ENCODE results near the gene ZNF487. TPM values are rescaled to one million over a fixed set of nuclear protein-coding genes. Genes with fewer than 3 reads are reported as not detected.
"Not testable (repeated sequence)": the region's sequence is repeated elsewhere in the genome, so short reads cannot be mapped to it uniquely, and the experiment has no call there.

The ZNF487 gene
- total RNA-seq, 2 experiments from 2014 or later = 3.3 to 3.4 TPM

DNA sequence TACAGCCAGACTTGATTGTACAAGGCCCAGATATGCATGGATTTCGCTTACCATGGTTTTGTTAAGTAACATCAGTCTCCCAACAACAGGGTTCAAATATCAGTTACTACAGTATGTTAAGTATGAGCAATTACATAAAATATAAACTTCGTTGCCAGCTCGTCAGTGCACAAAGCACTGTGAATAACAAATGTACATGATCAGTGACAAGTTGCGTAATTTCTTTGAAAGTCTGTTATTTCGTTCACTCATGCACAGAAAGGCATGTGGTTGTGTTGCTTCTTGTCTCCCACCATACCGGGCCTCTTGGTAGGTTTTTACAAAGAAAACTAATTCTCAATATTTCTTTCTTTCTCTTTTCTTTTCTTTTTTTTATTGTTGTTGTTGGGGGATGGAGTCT lies 12.5 kb upstream of the ZNF487 start:
- POLR2A ChIA-PET = interaction anchor here (0.5 to 3.0 kb wide), 3 partner anchors 10 to 15 kb away, joined by 3 to 11 read pairs (median 9); partner anchors contain the start of gene HNRNPF
- ATAC-seq (ENCODE audit: low read depth) = no peak
- Mint-ChIP-seq H3K4me1 (peaks cover 28% of the 10 kb centered on the region), H3K36me3 (peaks cover 1% of the 10 kb centered on the region), H3K27ac (peak overlapping the region; percentile 23), H3K27me3 (no peaks in the 10 kb centered on the region), H3K9me3 (no peaks in the 10 kb centered on the region), H3K4me3 (no peak overlapping the region)
- no peak for DNase-seq

DNA sequence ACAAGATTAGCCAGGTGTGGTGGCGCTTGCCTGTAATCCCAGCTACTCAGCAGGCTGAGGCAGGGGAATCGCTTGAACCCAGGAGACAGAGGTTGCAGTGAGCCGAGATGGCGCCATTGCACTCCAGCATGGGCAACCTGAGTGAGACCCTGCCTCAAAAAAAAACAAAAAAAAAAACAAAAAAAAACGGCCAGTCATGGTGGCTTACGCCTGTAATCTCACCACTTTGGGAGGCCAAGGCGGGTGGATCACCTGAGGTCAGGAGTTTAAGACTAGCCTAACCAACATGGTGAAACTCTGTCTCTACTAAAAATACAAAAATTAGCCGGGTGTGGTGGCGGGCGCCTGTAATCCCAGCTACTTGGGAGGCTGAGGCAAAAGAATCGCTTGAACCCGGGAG lies 10.4 kb upstream of the ZNF487 start:
- DNase-seq; ATAC-seq (ENCODE audit: low read depth); H3K27ac Mint-ChIP-seq; H3K36me3 Mint-ChIP-seq; H3K9me3 Mint-ChIP-seq; H3K4me3 Mint-ChIP-seq; H3K27me3 Mint-ChIP-seq: not testable (repeated sequence)
- peaks cover 17% of the 10 kb centered on the region for H3K4me1 Mint-ChIP-seq
- POLR2A ChIA-PET = interaction anchor here (0.6 to 2.4 kb wide), 7 partner anchors 8 to 100 kb away, joined by 3 to 18 read pairs (median 4); partner anchors contain the start of gene ZNF487

DNA sequence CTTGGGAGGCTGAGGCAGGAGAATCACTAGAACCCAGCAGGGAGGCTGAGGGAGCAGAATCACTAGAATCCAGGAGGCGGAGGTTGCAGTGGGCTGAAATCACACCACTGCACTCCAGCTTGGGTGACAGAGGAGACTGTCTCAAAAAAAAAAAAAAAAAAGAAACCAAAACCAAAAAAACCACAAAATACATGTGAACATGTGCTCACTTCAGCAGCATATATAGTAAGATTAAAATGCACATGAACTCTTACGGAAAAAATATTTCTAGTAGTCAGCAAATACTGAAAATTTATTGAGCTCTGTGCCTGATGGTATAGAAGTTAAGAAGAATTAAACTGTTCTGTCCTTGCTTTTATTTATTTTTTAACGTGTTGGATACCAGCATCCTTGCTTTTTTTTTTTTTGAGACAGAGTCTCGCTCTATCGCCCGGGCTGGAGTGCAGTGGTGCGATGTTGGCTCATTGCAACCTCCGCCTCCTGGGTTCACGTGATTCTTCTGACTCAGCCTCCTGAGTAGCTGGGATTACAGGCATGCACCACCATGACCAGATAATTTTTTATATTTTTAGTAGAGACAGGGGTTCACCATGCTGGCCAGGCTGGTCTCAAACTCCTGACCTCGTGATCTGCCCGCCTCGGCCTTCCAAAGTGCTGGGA lies 9.6 kb upstream of the ZNF487 start:
- no peaks in the 10 kb centered on the region for H3K9me3 Mint-ChIP-seq
- ATAC-seq (ENCODE audit: low read depth) = peak; percentile 70
- H3K27me3 Mint-ChIP-seq = no peaks in the 10 kb centered on the region
- H3K4me1 Mint-ChIP-seq = peaks cover 14% of the 10 kb centered on the region
- no peak for DNase-seq
- peak overlapping the region; percentile 52 for H3K4me3 Mint-ChIP-seq
- POLR2A ChIA-PET = interaction anchor here (0.6 to 2.4 kb wide), 12 partner anchors 7 to 352 kb away, joined by 3 to 18 read pairs (median 4); partner anchors contain the start of gene ZNF487
- H3K36me3 Mint-ChIP-seq = peaks cover 1% of the 10 kb centered on the region
- no peak overlapping the region for H3K27ac Mint-ChIP-seq

DNA sequence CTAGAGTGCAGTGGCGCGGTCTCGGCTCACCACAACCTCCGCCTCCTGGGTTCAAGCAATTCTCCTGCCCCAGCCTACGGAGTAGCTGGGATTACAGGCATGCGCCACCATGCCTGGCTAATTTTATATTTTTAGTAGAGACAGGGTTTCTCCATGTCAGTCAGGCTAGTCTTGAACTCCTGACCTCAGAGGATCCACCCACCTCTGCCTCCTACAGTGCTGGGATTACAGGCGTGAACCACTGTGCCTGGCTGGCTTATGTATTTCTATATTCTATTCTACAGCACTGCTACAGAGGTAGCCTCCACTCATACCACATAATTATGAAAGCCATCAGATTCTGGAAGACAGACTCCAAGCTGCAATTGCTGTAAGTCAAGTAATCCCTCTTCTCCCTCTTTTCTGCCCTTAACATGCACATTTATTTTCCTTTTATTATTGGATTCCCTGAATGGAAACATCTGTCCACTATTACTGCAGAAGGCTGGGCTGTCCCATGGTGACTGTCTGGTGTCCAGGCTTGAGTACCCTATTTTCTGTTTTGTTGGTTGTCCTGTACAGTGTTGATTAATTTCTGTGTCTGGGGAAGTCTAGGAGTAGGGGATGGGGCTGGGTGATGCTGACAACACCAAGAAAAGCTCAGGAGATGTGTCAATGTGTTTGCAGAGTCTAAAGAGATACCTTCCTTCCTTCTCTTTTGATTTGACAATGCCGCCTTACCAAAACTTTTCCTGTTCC lies 5.8 kb upstream of the ZNF487 start:
- H3K4me1 Mint-ChIP-seq = peaks cover 6% of the 10 kb centered on the region
- POLR2A ChIA-PET = interaction anchor here (0.6 to 6.8 kb wide), 3 partner anchors 11 to 23 kb away, joined by 7 to 81 read pairs (median 9); partner anchors contain the start of gene HNRNPF
- no peak for DNase-seq
- H3K4me3 Mint-ChIP-seq = no peak overlapping the region
- no peak overlapping the region for H3K27ac Mint-ChIP-seq
- peaks cover 3% of the 10 kb centered on the region for H3K36me3 Mint-ChIP-seq
- no peak for ATAC-seq (ENCODE audit: low read depth)
- no peaks in the 10 kb centered on the region for H3K9me3 Mint-ChIP-seq
- H3K27me3 Mint-ChIP-seq = no peaks in the 10 kb centered on the region

DNA sequence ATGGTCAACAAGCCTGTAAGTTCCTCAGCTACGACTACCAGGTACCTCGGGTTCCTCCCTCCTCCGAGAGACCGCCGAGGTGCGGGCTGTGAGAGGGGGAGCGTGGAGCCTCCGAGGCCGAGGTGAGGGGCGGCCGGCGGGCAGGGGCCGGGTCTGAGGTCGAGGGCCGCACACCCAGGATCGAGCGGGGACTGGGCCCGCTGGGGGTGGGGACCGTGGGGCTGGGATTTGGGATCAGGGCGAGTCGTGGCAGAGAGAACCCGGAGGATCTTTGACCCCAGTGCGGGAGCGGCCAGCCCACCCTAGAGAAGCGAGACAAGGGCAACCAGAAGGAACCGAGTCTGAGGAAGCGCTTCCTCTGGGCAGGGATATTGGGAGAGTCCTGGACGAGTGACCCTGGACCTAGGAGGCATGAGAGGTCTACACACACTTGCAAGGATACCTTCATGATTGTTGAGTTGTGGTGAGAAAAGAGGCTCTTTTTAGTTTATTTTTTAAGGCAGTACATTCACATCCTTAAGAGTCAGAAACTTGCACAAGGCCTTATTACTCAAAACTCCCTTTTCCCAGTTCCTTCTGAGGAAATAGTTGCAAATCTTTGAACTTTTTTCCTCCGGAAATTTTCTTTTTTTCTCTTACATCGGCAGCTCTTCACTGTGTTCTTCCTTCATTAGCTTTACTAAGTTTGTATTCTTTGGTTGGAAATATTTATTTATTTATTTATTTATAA lies 395 bp downstream of the ZNF487 start:
- no peaks in the 10 kb centered on the region for H3K27me3 Mint-ChIP-seq
- POLR2A ChIA-PET = interaction anchor here (0.6 to 6.8 kb wide), 12 partner anchors 10 to 144 kb away, joined by 3 to 81 read pairs (median 8); partner anchors contain the start of gene HNRNPF
- H3K4me1 Mint-ChIP-seq = peaks cover 13% of the 10 kb centered on the region
- DNase-seq (no peak), ATAC-seq (ENCODE audit: low read depth) (peak; percentile 81)
- H3K36me3 Mint-ChIP-seq = peaks cover 6% of the 10 kb centered on the region
- peak overlapping the region; percentile 97 for H3K4me3 Mint-ChIP-seq
- no peaks in the 10 kb centered on the region for H3K9me3 Mint-ChIP-seq
- H3K27ac Mint-ChIP-seq = peak overlapping the region; percentile 83

DNA sequence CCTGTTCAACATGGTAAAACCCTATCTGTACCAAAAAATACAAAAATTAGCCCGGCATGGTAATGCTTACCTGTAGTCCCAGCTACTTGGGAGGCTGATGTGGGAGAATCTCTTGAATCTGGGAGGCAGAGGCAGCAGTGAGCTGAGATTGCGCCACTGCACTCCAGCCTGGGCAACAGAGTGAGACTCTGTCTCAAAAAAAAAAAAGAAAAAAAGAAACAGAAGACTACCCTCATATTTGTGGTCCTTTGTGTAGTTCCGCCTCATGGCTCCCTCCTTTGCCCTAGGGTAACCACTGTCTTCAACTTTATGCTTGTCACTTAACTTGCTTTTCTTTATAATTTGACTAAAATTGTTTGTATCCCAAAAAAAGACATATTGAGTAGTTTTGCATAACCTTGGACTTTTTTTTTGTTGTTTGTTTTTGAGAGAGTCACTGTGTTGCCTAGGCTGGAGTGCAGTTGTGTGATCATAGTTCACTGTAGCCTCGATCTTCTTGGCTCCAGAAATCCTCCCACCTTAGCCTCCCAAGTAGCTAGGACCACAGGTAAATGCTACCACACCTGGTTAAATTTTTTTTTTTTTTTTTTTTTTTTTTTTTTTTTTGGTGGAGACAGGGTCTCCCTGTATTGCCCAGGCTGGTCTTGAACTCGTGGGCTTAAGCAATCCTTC lies 3.7 kb downstream of the ZNF487 start:
- H3K27ac Mint-ChIP-seq = peak overlapping the region; percentile 38
- POLR2A ChIA-PET = interaction anchor here (0.8 kb wide), 1 partner anchor 44 kb away, joined by 3 read pairs; no protein-coding TSS in a partner anchor
- H3K36me3 Mint-ChIP-seq = peaks cover 12% of the 10 kb centered on the region
- no peaks in the 10 kb centered on the region for H3K27me3 Mint-ChIP-seq
- peaks cover 11% of the 10 kb centered on the region for H3K4me1 Mint-ChIP-seq
- DNase-seq (no peak), ATAC-seq (ENCODE audit: low read depth) (no peak)
- H3K4me3 Mint-ChIP-seq = no peak overlapping the region
- peaks cover 3% of the 10 kb centered on the region for H3K9me3 Mint-ChIP-seq

DNA sequence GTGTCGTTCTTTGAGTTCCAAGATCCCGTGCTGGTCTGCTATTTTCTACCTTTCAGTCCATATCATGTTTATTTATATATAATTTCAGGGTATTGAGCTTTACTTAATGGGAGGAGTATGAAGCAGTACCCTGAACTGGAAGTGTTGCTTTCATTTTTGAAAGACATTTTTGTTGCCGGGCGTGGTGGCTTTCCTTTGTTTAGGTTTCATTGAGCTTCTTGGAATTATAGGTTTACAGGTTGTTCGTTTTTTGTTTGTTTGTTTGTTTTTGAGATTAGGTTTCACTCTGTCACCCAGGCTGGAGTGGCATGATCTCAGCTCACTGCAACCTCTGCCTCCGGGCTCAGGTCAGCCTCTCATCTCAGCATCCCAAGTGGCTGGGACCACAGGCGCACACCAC lies 7.4 kb downstream of the ZNF487 start:
- no peak overlapping the region for H3K4me3 Mint-ChIP-seq

DNA sequence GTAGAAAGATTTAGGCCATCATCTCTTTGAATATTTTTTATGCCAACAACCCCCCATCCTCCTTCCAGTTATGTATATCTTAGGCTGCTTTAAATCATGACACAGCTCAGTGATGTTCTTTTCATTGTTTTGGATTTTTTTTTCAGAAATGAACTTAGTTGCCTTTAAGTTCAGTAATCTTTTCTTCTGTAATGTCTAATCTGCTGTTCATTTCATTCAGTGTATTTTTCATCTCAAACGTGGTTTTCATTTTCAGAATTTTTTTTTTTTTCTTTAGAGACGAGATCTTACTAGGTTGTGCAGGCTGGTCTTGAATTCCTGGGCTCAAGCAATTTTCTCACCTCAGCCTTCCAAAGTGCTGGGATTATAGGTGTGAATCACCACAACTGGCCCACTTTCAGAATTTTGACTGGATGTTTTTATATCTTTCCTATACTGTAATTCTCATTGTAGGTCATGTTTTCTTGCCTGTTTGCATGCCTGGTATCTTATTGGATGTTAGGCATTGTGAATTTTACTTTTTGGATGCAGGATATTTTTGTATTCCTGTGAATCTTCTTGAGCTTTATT lies 8.1 kb downstream of the ZNF487 start:
- Mint-ChIP-seq H3K4me3 (no peak overlapping the region), H3K27me3 (no peaks in the 10 kb centered on the region), H3K9me3 (peaks cover 7% of the 10 kb centered on the region), H3K27ac (no peak overlapping the region), H3K36me3 (peaks cover 15% of the 10 kb centered on the region), H3K4me1 (no peaks in the 10 kb centered on the region)
- POLR2A ChIA-PET = no interaction called here
- DNase-seq = no peak
- no peak for ATAC-seq (ENCODE audit: low read depth)

More for the DNA sequence above, 7.4 kb downstream of the ZNF487 start:
- POLR2A ChIA-PET = interaction anchor here (0.6 to 0.7 kb wide), 2 partner anchors 9 to 35 kb away, joined by 3 to 4 read pairs; partner anchors contain the start of gene HNRNPF
- no peak for DNase-seq
- Mint-ChIP-seq H3K27me3 (no peaks in the 10 kb centered on the region), H3K9me3 (peaks cover 7% of the 10 kb centered on the region), H3K27ac (no peak overlapping the region), H3K4me1 (peaks cover 2% of the 10 kb centered on the region), H3K36me3 (peaks cover 15% of the 10 kb centered on the region)
- no peak for ATAC-seq (ENCODE audit: low read depth)

DNA sequence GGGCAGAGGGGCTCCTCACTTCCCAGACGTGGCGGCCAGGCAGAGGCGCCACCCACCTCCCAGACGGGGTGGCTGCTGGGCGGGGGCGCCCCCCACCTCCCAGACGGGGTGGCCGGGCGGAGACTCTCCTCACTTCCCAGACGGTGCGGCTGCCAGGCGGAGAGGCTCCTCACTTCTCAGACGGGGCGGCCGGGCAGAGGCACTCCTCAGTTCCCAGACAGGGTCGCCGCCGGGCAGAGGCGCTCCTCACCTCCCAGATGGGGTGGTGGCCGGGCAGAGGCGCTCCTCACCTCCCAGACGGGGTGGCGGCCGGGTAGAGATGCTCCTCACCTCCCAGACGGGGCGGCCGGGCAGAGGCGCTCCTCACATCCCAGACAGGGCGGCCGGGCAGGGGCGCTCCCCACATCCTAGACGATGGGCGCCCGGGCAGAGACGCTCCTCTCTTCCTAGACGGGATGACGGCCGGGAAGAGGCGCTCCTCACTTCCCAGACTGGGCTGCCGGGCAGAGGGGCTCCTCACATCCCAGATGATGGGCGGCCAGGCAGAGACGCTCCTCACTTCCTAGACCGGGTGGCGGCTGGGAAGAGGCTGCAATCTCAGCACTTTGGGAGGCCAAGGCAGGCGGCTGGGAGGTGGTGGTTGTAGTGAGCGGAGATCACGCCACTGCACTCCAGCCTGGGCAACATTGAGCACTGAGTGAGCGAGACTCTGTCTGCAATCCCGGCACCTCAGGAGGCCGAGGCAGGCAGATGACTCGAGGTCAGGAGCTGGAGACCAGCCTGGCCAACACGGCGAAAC lies 9.5 kb downstream of the ZNF487 start:
- peaks cover 13% of the 10 kb centered on the region for H3K36me3 Mint-ChIP-seq
- H3K4me1 Mint-ChIP-seq; H3K27me3 Mint-ChIP-seq; H3K4me3 Mint-ChIP-seq; H3K9me3 Mint-ChIP-seq; DNase-seq; H3K27ac Mint-ChIP-seq; ATAC-seq (ENCODE audit: low read depth): not testable (repeated sequence)
- POLR2A ChIA-PET = interaction anchor here (1.2 kb wide), 1 partner anchor 10 kb away, joined by 6 read pairs; the partner anchor contains the start of gene ZNF487

DNA sequence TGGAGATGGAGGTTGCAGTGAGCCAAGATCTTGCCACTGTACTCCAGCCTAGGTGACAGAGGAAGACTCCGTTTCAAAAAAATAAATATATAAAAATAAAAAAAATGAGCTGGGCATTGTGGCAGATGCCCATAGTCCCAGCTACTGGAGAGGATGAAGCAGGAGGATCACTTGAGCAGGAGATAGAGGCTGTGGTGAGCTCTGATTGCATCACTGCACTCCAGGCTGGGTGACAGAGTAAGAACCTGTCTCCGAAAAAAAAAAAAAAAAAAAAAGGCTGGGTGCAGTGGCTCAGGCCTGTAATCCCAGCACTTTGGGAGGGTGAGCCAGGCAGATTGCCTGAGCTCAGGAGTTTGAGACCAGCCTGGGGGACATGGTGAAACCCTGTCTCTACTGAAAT lies 11.8 kb downstream of the ZNF487 start:
- ATAC-seq (ENCODE audit: low read depth) (no peak), DNase-seq (no peak)
- POLR2A ChIA-PET = interaction anchor here (0.6 to 1.9 kb wide), 6 partner anchors 12 to 136 kb away, joined by 3 to 10 read pairs (median 4); partner anchors contain the start of gene ZNF487
- peaks cover 7% of the 10 kb centered on the region for H3K9me3 Mint-ChIP-seq
- H3K4me3 Mint-ChIP-seq = no peak overlapping the region
- no peaks in the 10 kb centered on the region for H3K27me3 Mint-ChIP-seq
- H3K27ac Mint-ChIP-seq = no peak overlapping the region
- H3K4me1 Mint-ChIP-seq = peaks cover 22% of the 10 kb centered on the region
- peaks cover 13% of the 10 kb centered on the region for H3K36me3 Mint-ChIP-seq

DNA sequence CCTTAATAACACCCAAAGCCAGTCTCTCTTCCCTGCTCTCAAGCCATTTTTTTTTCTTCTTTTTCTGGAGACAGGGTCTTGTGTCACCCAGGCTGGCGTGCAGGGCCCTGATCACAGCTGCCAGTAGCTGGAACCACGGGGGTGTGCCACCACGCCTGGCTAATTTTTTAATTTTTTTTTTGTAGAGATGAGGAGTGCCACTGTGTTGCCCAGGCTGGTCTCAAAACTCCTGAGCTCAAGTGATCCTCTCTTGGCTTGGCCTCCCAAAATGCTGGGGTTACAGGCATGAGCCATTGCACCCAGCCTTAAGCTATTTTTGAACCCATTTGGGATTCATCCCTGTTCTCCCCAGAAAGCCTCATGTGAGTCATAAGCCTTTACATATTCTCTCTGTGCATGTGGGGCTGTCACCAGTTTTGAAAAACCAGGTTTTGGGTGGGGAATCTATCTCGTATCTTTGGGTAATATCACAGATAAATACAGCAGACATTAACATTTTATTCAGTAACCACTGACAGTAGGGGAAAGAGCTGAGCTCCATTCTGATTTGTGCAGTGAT lies 15.5 kb downstream of the ZNF487 start:
- Mint-ChIP-seq H3K27ac (peak overlapping the region; percentile 92), H3K27me3 (no peaks in the 10 kb centered on the region), H3K36me3 (peaks cover 13% of the 10 kb centered on the region), H3K9me3 (peaks cover 3% of the 10 kb centered on the region), H3K4me1 (peaks cover 36% of the 10 kb centered on the region), H3K4me3 (peak overlapping the region; percentile 72)
- POLR2A ChIA-PET = interaction anchor here (0.6 to 1.4 kb wide), 6 partner anchors 10 to 314 kb away, joined by 3 to 7 read pairs (median 3); partner anchors contain the start of gene CSGALNACT2
- ATAC-seq (ENCODE audit: low read depth) = no peak
- DNase-seq = peak; percentile 47

All from activated naive CD8-positive, alpha-beta T cell treated with anti-CD3 and anti-CD28 coated beads, Interleukin-2, amount 10 ng/mL, durations not matched to agents 7 days and 5 days (primary cell).